Coronary artery (tissue), 2 donors: ENCODE measurements around the gene USP9X.
A peak's percentile ranks its signal among the peaks of the same experiment; 100 is the strongest.

ENCODE experiments used
- DNase-seq: peaks from one replicate; pipeline ENCODE4 v3.0.0-alpha.2; 2017; ENCODE audit warnings: low spot score
- H3K27ac ChIP-seq, 2 donors: fragments of 200-600 bp; sonication (generic); one replicate each; pipeline ENCODE4 v1.5.1; 2016 to 2019
- H3K4me3 ChIP-seq: fragments of 200-600 bp; sonication (generic); 2 replicates; pipeline ENCODE4 v1.5.1; 2016; ENCODE audit warnings: mild to moderate bottlenecking, moderate library complexity
- CTCF ChIP-seq: fragments of 200-600 bp; sonication (generic); IDR thresholded peaks from one replicate; pipeline ENCODE4 v1.5.1; 2019; ENCODE audit warnings: antibody characterized with exemption

The USP9X gene

GRCh38 chrX:41084893-41085511, at the start of gene USP9X:
Gene USP9X, plus strand, starts transcription at chrX:41085445. Its CDS starts 38,184 bp downstream, at chrX:41123629.
- peak; percentile 95 for DNase-seq
- no peak for TF ChIP-seq CTCF
- H3K4me3 ChIP-seq, result peak within 1 kb of the TSS; percentile 85
- peak within 1 kb of the TSS; percentile 95 to 98 for H3K27ac ChIP-seq

- Histone ChIP-seq H3K27ac (no peak overlapping the region), H3K4me3 (no peak overlapping the region)
- TF ChIP-seq CTCF, result no peak
- DNase-seq, result no peak
Measured at GRCh38 chrX:41035582-41035981, 49.7 kb upstream of the USP9X start.

GRCh38 chrX:41036668-41037326, 48.4 kb upstream of the USP9X start:
- no peak for DNase-seq
- no peak for TF ChIP-seq CTCF
- Histone ChIP-seq H3K27ac (no peak overlapping the region), H3K4me3 (no peak overlapping the region)

- TF ChIP-seq CTCF, result no peak
- DNase-seq, result no peak
- Histone ChIP-seq H3K4me3 (no peak overlapping the region), H3K27ac (no peak overlapping the region)
Measured at GRCh38 chrX:41043196-41043595, 42.0 kb upstream of the USP9X start.

GRCh38 chrX:41043674-41044345, 41.4 kb upstream of the USP9X start:
- TF ChIP-seq CTCF, result no peak

GRCh38 chrX:41045960-41046567, 39.2 kb upstream of the USP9X start:
- no peak for TF ChIP-seq CTCF
- Histone ChIP-seq H3K27ac (no peak overlapping the region), H3K4me3 (no peak overlapping the region)
- no peak for DNase-seq

More at GRCh38 chrX:41043674-41044345, 41.4 kb upstream of the USP9X start:
- H3K4me3 ChIP-seq, result no peak overlapping the region
- DNase-seq, result no peak
- no peak overlapping the region for H3K27ac ChIP-seq
